ENCODE measurements around the gene EXOC3L4. TPM values are rescaled to one million over a fixed set of nuclear protein-coding genes. Genes with fewer than 3 reads are reported as not detected.
A peak's percentile ranks its signal among the peaks of the same experiment; 100 is the strongest.

EXOC3L4 gene
- total RNA-seq, 2 donors from 2014 or later = 0.37 TPM; not detected in 1

DNA sequence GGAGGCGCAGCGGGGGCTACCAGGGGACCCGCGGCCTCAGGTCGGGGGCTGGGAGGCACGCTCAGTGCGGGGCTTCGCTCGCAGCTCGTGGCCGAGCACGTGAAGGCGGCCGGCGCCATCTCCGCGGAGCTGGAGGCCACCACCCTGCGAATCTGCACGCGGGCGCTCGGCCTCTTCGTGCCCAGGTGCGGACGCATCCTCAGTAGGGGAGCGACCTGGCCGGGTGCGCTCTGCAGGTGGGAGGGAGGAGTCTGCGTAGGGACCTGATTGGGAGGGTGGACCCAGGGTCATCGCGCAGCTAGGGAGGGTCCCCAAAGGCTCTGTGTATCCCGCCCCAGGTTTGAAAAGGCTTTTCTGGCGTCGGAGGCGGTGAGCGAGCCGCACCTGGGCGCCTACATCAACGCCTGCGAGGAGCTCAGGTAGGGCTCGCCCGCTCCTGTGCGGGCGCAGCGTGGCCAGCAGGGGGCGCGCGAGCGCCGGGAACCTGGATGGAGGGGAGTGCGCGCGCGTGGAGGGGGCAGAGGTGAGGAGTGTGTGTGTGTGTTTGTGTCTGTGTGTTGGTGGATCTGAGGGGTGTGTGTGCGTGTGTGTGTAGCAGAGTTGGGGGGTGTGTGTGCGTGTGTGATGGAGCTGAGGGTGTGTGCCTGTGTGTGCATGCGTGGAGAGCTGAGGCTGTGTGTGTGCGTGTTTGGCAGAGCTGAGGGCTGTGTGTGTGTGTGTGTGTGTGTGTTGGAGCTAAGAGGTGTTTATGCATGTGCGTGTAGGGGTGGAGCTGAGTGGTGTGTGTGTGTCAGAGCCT, 10.3 kb downstream of the EXOC3L4 start:
- Histone ChIP-seq H3K9me3 (no peaks in the 10 kb centered on the region), H3K27ac (no peak overlapping the region), H3K27me3 (peaks cover 10 to 27% of the 10 kb centered on the region in 2 donors), H3K4me1 (peaks cover 0 to 36% of the 10 kb centered on the region in 2 donors), H3K4me3 (peak overlapping the region in 1 of 2 donors; percentile 7), H3K36me3 (no peaks in the 10 kb centered on the region)
- DNase-seq (ENCODE audit: low spot score) = no peak
- peak; percentile 96 to 99 for TF ChIP-seq CTCF (IDR thresholded peaks at IDR 0.05)

- Histone ChIP-seq H3K27me3 (peaks cover 10 to 27% of the 10 kb centered on the region in 2 donors), H3K4me1 (peaks cover 0 to 44% of the 10 kb centered on the region in 2 donors), H3K27ac (no peak overlapping the region), H3K36me3 (no peaks in the 10 kb centered on the region), H3K9me3 (no peaks in the 10 kb centered on the region), H3K4me3 (no peak overlapping the region)
- TF ChIP-seq CTCF (IDR thresholded peaks at IDR 0.05) = no peak
- no peak for DNase-seq (ENCODE audit: low spot score)
These were observed 11.1 kb downstream of the EXOC3L4 start for GRCh38 chr14:103105580-103106150.

GRCh38 chr14:103107455-103107854, 12.9 kb downstream of the EXOC3L4 start:
- H3K27me3 ChIP-seq = peaks cover 9 to 15% of the 10 kb centered on the region in 2 donors
- no peak for TF ChIP-seq CTCF (IDR thresholded peaks at IDR 0.05)

GRCh38 chr14:103107941-103108748, 13.6 kb downstream of the EXOC3L4 start:
- Histone ChIP-seq H3K4me1 (peaks cover 0 to 50% of the 10 kb centered on the region in 2 donors), H3K36me3 (no peaks in the 10 kb centered on the region), H3K27ac (no peak overlapping the region), H3K27me3 (peaks cover 4 to 10% of the 10 kb centered on the region in 2 donors), H3K4me3 (no peak overlapping the region), H3K9me3 (no peaks in the 10 kb centered on the region)
- no peak for TF ChIP-seq CTCF (IDR thresholded peaks at IDR 0.05)
- DNase-seq (ENCODE audit: low spot score) = no peak

More at GRCh38 chr14:103107455-103107854, 12.9 kb downstream of the EXOC3L4 start:
- Histone ChIP-seq H3K36me3 (no peaks in the 10 kb centered on the region), H3K4me3 (no peak overlapping the region), H3K4me1 (peaks cover 0 to 53% of the 10 kb centered on the region in 2 donors), H3K9me3 (no peaks in the 10 kb centered on the region), H3K27ac (no peak overlapping the region)
- DNase-seq (ENCODE audit: low spot score) = no peak

DNA sequence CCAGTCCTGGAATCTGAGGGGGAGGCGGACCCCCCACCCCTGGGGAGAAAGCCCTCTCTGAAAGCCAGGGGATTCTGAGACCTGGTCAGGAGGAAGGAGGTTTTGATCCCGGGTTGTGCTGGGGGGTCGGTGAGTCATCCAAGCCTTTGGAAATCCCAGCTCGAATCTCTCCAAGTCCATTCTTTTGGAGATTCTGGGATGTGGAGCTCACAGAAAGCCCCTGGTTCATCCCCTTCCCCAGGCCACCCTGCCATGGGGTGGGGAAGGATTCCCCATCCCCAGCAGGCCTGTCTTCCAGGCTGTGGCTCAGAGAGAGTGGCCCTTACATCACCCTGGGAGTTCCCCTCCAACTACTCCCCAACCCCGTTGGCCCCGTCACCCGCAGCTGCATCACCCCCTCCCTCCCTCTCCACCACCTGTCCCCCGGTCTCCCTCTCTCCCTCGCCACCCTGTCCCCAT, 14.3 kb downstream of the EXOC3L4 start:
- peaks cover 4 to 10% of the 10 kb centered on the region in 2 donors for H3K27me3 ChIP-seq
- no peak for TF ChIP-seq CTCF (IDR thresholded peaks at IDR 0.05)
- peaks cover 0 to 44% of the 10 kb centered on the region in 2 donors for H3K4me1 ChIP-seq
- no peaks in the 10 kb centered on the region for H3K36me3 ChIP-seq
- H3K9me3 ChIP-seq = no peaks in the 10 kb centered on the region
- DNase-seq (ENCODE audit: low spot score) = no peak
- H3K4me3 ChIP-seq = no peak overlapping the region
- H3K27ac ChIP-seq = no peak overlapping the region
